HCT116 (cell line): ENCODE data around the gene PRR14L. TPM values are rescaled to one million over a fixed set of nuclear protein-coding genes. Genes with fewer than 3 reads are reported as not detected.

Source experiments
- ATAC-seq: fragments of 200-7000 bp; cut with Tn5 transposase; 2 replicates; pipeline ENCODE4 v1.9.1; 2020; ENCODE audit warnings: mild to moderate bottlenecking, moderate library complexity
- BruUV-seq: library from RNA; stranded (reverse); fragments of 400-500 nt; replicated peaks from 2 replicates; lab custom pipeline; 2021; lab: Mats Ljungman, UMichigan
- CTCF ChIA-PET: fragments of 300-600 bp; sonication (Branson Sonifier 250); formaldehyde crosslinking; loops from one replicate; lab custom pipeline; 2021; ENCODE audit warnings: antibody characterized with exemption; lab: Charles Lee
- POLR2A ChIA-PET: fragments of 300-600, 350-600 bp; sonication (Branson Sonifier 250); formaldehyde crosslinking; loops from one replicate; lab custom pipeline; 2021; ENCODE audit warnings: antibody characterized with exemption; lab: Charles Lee
- RAD21 ChIA-PET, 2 experiments: fragments of 300-600 bp; sonication (Branson Sonifier 250); formaldehyde crosslinking; loops; one replicate each; lab custom pipeline; 2023; ENCODE audit warnings: low total read pairs in 2 of 2; ENCODE audit not compliant: uncharacterized antibody in 2 of 2, unreplicated experiment in 2 of 2, low non-redundant PET in 1 of 2; lab: Charles Lee
- DNase-seq: peaks from one replicate; pipeline ENCODE4 v3.0.0-alpha.2; 2010; ENCODE audit warnings: low read depth, low spot score
- H2AFZ ChIP-seq: fragments of 200-600 bp; shearing (Covaris generic), sonication (generic); 2 replicates; pipeline ENCODE4 v1.6.1; 2017; ENCODE audit warnings: low read depth, mixed run types, mixed read lengths, antibody characterized with exemption, low read length; ENCODE audit not compliant: poor library complexity, severe bottlenecking
- H3K27ac ChIP-seq: 2 replicates; pipeline ENCODE4 v1.5.1; 2012; ENCODE audit warnings: low read depth, low read length
- H3K27me3 ChIP-seq: fragments of 200-600 bp; sonication (generic); 2 replicates; pipeline ENCODE4 v1.6.1; 2016; ENCODE audit warnings: mixed run types, low read length, mixed read lengths; ENCODE audit not compliant: insufficient read depth
- H3K36me3 ChIP-seq, 2 experiments: fragments of 200-500 bp in 1 of 2; fragments of 200-600 bp in 1 of 2; sonication (Bioruptor generic) in 1 of 2; sonication (generic) in 1 of 2; 2 replicates each; pipeline versions ENCODE4 v1.5.1 to v1.6.1; 2014 to 2016; ENCODE audit warnings: low read length in 2 of 2, inconsistent platforms in 1 of 2, mixed read lengths in 1 of 2, mixed run types in 1 of 2; ENCODE audit not compliant: insufficient read depth in 2 of 2, control insufficient read depth in 1 of 2
- H3K4me1 ChIP-seq, 2 experiments: fragments of 200-600 bp in 1 of 2; sonication (generic) in 1 of 2; 2 replicates each; pipeline versions ENCODE4 v1.5.1 to v1.6.1; 2012 to 2017; ENCODE audit warnings: low read length in 2 of 2, inconsistent platforms in 1 of 2, mild to moderate bottlenecking in 1 of 2, mixed read lengths in 1 of 2, mixed run types in 1 of 2, moderate library complexity in 1 of 2; ENCODE audit not compliant: insufficient read depth in 2 of 2, control insufficient read depth in 1 of 2
- H3K4me2 ChIP-seq: fragments of 200-600 bp; sonication (generic); 2 replicates; pipeline ENCODE4 v1.6.1; 2017; ENCODE audit warnings: mixed run types, low read length, mixed read lengths
- H3K4me3 ChIP-seq, 2 experiments: fragments of 200-600 bp in 1 of 2; sonication (generic) in 1 of 2; replicated peaks in 1 of 2; 2 replicates each; pipeline ENCODE4 v1.5.1; 2011 to 2016; ENCODE audit warnings: low read length in 2 of 2, control low read depth in 1 of 2, low read depth in 1 of 2, mild to moderate bottlenecking in 1 of 2, mixed read lengths in 1 of 2, mixed run types in 1 of 2
- H3K79me2 ChIP-seq: fragments of 200-600 bp; sonication (generic); 2 replicates; pipeline ENCODE4 v1.6.1; 2017; ENCODE audit warnings: mild to moderate bottlenecking, mixed run types, low read length, moderate library complexity, mixed read lengths; ENCODE audit not compliant: insufficient read depth
- H3K9ac ChIP-seq: fragments of 200-600 bp; sonication (generic); 2 replicates; pipeline ENCODE4 v1.6.1; 2016; ENCODE audit warnings: low read length, mixed read lengths
- H3K9me2 ChIP-seq: fragments of 200-600 bp; sonication (generic), shearing (Covaris generic); 2 replicates; pipeline ENCODE4 v1.6.1; 2017; ENCODE audit warnings: mixed run types, mild to moderate bottlenecking, moderate library complexity; ENCODE audit not compliant: insufficient read depth
- H3K9me3 ChIP-seq, 2 experiments: fragments of 200-500 bp in 1 of 2; fragments of 200-600 bp in 1 of 2; sonication (Bioruptor generic) in 1 of 2; sonication (generic) in 1 of 2; 2 replicates each; pipeline ENCODE4 v1.6.1; 2014 to 2017; ENCODE audit warnings: low read length in 2 of 2, mixed read lengths in 2 of 2, inconsistent platforms in 1 of 2, low read depth in 1 of 2, mild to moderate bottlenecking in 1 of 2, mixed run types in 1 of 2, moderate library complexity in 1 of 2; ENCODE audit not compliant: control insufficient read depth in 1 of 2, insufficient read depth in 1 of 2
- H4K20me1 ChIP-seq: fragments of 200-600 bp; sonication (generic), shearing (Covaris generic); 2 replicates; pipeline ENCODE4 v1.6.1; 2017; ENCODE audit warnings: mixed run types, mild to moderate bottlenecking, moderate library complexity; ENCODE audit not compliant: insufficient read depth
- CBX3 ChIP-seq: IDR thresholded peaks from 2 replicates; pipeline ENCODE4 v1.6.1; 2012; ENCODE audit warnings: low read depth
- CEBPB ChIP-seq: IDR thresholded peaks from 2 replicates; pipeline ENCODE4 v1.6.1; 2012; ENCODE audit warnings: low read depth
- CTCF ChIP-seq, 3 experiments: fragments of 200-600 bp in 1 of 3; sonication (generic) in 1 of 3; IDR thresholded peaks in 2 of 3; conservative IDR thresholded peaks in 1 of 3; 2 replicates each; pipeline ENCODE4 v1.5.1; 2012 to 2017; ENCODE audit warnings: low read depth in 2 of 3, low read length in 2 of 3, antibody characterized with exemption in 1 of 3, borderline replicate concordance in 1 of 3, control low read depth in 1 of 3, mild to moderate bottlenecking in 1 of 3, mixed read lengths in 1 of 3, mixed run types in 1 of 3, moderate library complexity in 1 of 3; ENCODE audit not compliant: insufficient read depth in 1 of 3
- EGR1 ChIP-seq: IDR thresholded peaks from 2 replicates; pipeline ENCODE4 v1.6.1; 2012; ENCODE audit warnings: low read depth
- EZH2 ChIP-seq: fragments of 200-600 bp; sonication (generic); IDR thresholded peaks from 2 replicates; pipeline ENCODE4 v1.6.1; 2017; ENCODE audit warnings: antibody characterized with exemption, mixed run types
- EZH2phosphoT487 ChIP-seq: fragments of 200-600 bp; IDR thresholded peaks from 2 replicates; pipeline ENCODE4 v1.6.1; 2018; ENCODE audit warnings: antibody characterized with exemption, borderline replicate concordance
- FOSL1 ChIP-seq: IDR thresholded peaks from 2 replicates; pipeline ENCODE4 v1.6.1; 2012; ENCODE audit warnings: low read depth
- JUND ChIP-seq: IDR thresholded peaks from 2 replicates; pipeline ENCODE4 v1.6.1; 2012
- POLR2A ChIP-seq: IDR thresholded peaks from 2 replicates; pipeline ENCODE4 v1.7.0; 2011; ENCODE audit warnings: borderline replicate concordance; ENCODE audit not compliant: insufficient read depth, insufficient read length; ENCODE audit errors: extremely low read depth
- SIN3A ChIP-seq: IDR thresholded peaks from 2 replicates; pipeline ENCODE4 v1.6.1; 2012; ENCODE audit warnings: low read depth
- SP1 ChIP-seq: IDR thresholded peaks from 2 replicates; pipeline ENCODE4 v1.6.1; 2012; ENCODE audit warnings: low read depth
- SRF ChIP-seq: IDR thresholded peaks from 2 replicates; pipeline ENCODE4 v1.6.1; 2012; ENCODE audit warnings: low read depth
- TCF7L2 ChIP-seq: IDR thresholded peaks from 2 replicates; pipeline ENCODE4 v1.7.0; 2011; ENCODE audit warnings: borderline replicate concordance, inconsistent platforms; ENCODE audit not compliant: insufficient read depth, insufficient read length; ENCODE audit errors: extremely low read depth
- YY1 ChIP-seq: IDR thresholded peaks from 2 replicates; pipeline ENCODE4 v1.6.1; 2011; ENCODE audit warnings: low read length, low read depth, moderate library complexity, mild to moderate bottlenecking; ENCODE audit not compliant: insufficient replicate concordance; ENCODE audit errors: extremely low read depth
- ZBTB33 ChIP-seq: IDR thresholded peaks from 2 replicates; pipeline ENCODE4 v1.6.1; 2011; ENCODE audit warnings: mild to moderate bottlenecking, low read length, moderate library complexity; ENCODE audit not compliant: insufficient replicate concordance; ENCODE audit errors: extremely low read depth
- ZFX ChIP-seq: fragments of 450-650 bp; IDR thresholded peaks from 2 replicates; pipeline ENCODE4 v1.6.1; 2017
- ZNF274 ChIP-seq: fragments of 200-500 bp; sonication (Bioruptor generic); IDR thresholded peaks from 2 replicates; pipeline ENCODE4 v1.6.1; 2014; ENCODE audit warnings: mild to moderate bottlenecking, low read depth, low read length, inconsistent platforms
- intact Hi-C: fragments of 100-400 bp; cut with micrococcal nuclease; formaldehyde crosslinking; loops from 2 replicates; pipeline ENCODE4 v1.10.0; 2022
- total RNA-seq: library from RNA; stranded (reverse); gene quantifications from one replicate; pipeline ENCODE4 v1.2.1, GENCODE V29; 2021; ENCODE audit not compliant: unreplicated experiment
- TF ChIP-seq, protein P1 (sequence below): IDR thresholded peaks from 2 replicates; pipeline ENCODE4 v1.6.1; 2012
- TF ChIP-seq, protein P2 (sequence below): IDR thresholded peaks from 2 replicates; pipeline ENCODE4 v1.6.1; 2012; ENCODE audit warnings: low read depth

The PRR14L gene
- total RNA-seq, 1 experiment from 2014 or later = 61.5 TPM

GRCh38 chr22:31659246-31659645 lies 90.7 kb downstream of the PRR14L start:
- ChIA-PET RAD21 (no interaction called here), POLR2A (no interaction called here), CTCF (no interaction called here)
- no peaks in the 10 kb centered on the region for H3K27me3 ChIP-seq
- no peaks in the 10 kb centered on the region for H3K9me2 ChIP-seq
- H3K9me3 ChIP-seq = no peaks in the 10 kb centered on the region
- no peaks in the 10 kb centered on the region for H3K36me3 ChIP-seq
- H3K4me1 ChIP-seq = peaks cover 13 to 46% of the 10 kb centered on the region in 2 experiments
- H2AFZ ChIP-seq = no peak overlapping the region
- intact Hi-C loops = no loop called here
- H3K9ac ChIP-seq = 0 out of 2 replicates have a peak overlapping the region, but pooled peaks have one; percentile 4
- H3K27ac ChIP-seq = no peak overlapping the region
- peak overlapping the region; percentile 83 for H3K4me2 ChIP-seq
- no peak for ATAC-seq
- no peak for TF ChIP-seq YY1
- no peak for TF ChIP-seq POLR2A
- no peak for TF ChIP-seq ZNF274
- TF ChIP-seq, protein P1, sequence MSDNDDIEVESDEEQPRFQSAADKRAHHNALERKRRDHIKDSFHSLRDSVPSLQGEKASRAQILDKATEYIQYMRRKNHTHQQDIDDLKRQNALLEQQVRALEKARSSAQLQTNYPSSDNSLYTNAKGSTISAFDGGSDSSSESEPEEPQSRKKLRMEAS = no peak
- TF ChIP-seq EGR1 = no peak
- TF ChIP-seq, protein P2, sequence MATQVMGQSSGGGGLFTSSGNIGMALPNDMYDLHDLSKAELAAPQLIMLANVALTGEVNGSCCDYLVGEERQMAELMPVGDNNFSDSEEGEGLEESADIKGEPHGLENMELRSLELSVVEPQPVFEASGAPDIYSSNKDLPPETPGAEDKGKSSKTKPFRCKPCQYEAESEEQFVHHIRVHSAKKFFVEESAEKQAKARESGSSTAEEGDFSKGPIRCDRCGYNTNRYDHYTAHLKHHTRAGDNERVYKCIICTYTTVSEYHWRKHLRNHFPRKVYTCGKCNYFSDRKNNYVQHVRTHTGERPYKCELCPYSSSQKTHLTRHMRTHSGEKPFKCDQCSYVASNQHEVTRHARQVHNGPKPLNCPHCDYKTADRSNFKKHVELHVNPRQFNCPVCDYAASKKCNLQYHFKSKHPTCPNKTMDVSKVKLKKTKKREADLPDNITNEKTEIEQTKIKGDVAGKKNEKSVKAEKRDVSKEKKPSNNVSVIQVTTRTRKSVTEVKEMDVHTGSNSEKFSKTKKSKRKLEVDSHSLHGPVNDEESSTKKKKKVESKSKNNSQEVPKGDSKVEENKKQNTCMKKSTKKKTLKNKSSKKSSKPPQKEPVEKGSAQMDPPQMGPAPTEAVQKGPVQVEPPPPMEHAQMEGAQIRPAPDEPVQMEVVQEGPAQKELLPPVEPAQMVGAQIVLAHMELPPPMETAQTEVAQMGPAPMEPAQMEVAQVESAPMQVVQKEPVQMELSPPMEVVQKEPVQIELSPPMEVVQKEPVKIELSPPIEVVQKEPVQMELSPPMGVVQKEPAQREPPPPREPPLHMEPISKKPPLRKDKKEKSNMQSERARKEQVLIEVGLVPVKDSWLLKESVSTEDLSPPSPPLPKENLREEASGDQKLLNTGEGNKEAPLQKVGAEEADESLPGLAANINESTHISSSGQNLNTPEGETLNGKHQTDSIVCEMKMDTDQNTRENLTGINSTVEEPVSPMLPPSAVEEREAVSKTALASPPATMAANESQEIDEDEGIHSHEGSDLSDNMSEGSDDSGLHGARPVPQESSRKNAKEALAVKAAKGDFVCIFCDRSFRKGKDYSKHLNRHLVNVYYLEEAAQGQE = no peak
- TF ChIP-seq SRF = no peak
- no peak for TF ChIP-seq SIN3A
- TF ChIP-seq TCF7L2 = no peak
- TF ChIP-seq SP1 = no peak
- no peak for TF ChIP-seq ZBTB33
- TF ChIP-seq CTCF (IDR thresholded peaks at IDR 0.05 in 2 of 3, conservative IDR thresholded peaks at IDR 0.05 in 1 of 3; ENCODE audit: borderline replicate concordance in 1 of 3, insufficient read depth in 1 of 3, low read depth in 2 of 3, low read length in 2 of 3) = no peak
- no peak for TF ChIP-seq CBX3
- TF ChIP-seq EZH2 = no peak
- no peak for TF ChIP-seq FOSL1
- no peak for TF ChIP-seq CEBPB
- no peak for TF ChIP-seq JUND
- TF ChIP-seq EZH2phosphoT487 = no peak
- no peak for TF ChIP-seq ZFX
- TF ChIP-seq, all 23 proteins: peak for 0
- DNase-seq = no peak
- no TSS peak for BruUV-seq
- Histone ChIP-seq H4K20me1 (no peaks in the 10 kb centered on the region), H3K79me2 (peaks cover 77% of the 10 kb centered on the region), H3K4me3 (no peak overlapping the region)
